OCI-LY7 (cell line): ENCODE data around the gene MGA. TPM values are rescaled to one million over a fixed set of nuclear protein-coding genes. Genes with fewer than 3 reads are reported as not detected.

Source experiments
- BruUV-seq: library from RNA; stranded (reverse); fragments of 400-500 nt; replicated peaks from 2 replicates; lab custom pipeline; 2021; lab: Mats Ljungman, UMichigan
- CTCF ChIA-PET: fragments of 300-600 bp; sonication (Branson Sonifier 250); formaldehyde crosslinking; loops from one replicate; lab custom pipeline; 2022; ENCODE audit warnings: antibody characterized with exemption; ENCODE audit not compliant: unreplicated experiment; lab: Charles Lee
- POLR2A ChIA-PET: fragments of 300-600 bp; sonication (Branson Sonifier 250); formaldehyde crosslinking; loops from one replicate; lab custom pipeline; 2022; ENCODE audit warnings: antibody characterized with exemption; lab: Charles Lee
- DNase-seq: peaks from one replicate; pipeline ENCODE4 v3.0.0-alpha.2; 2015; ENCODE audit warnings: low spot score
- H2AFZ ChIP-seq: fragments of 200-600 bp; sonication (generic), shearing (Covaris generic); 2 replicates; pipeline ENCODE4 v1.6.1; 2014; ENCODE audit warnings: mild to moderate bottlenecking, antibody characterized with exemption, low read length, moderate library complexity
- H3K27ac ChIP-seq: fragments of 200-600 bp; sonication (generic); 2 replicates; pipeline ENCODE4 v1.5.1; 2014; ENCODE audit warnings: mixed run types, low read depth, mild to moderate bottlenecking, moderate library complexity, low read length, inconsistent platforms; ENCODE audit not compliant: poor library complexity, severe bottlenecking
- H3K36me3 ChIP-seq: fragments of 200-600 bp; sonication (generic); 2 replicates; pipeline ENCODE4 v1.6.1; 2014; ENCODE audit warnings: mild to moderate bottlenecking, antibody characterized with exemption, low read length, moderate library complexity, mixed read lengths; ENCODE audit not compliant: insufficient read depth
- H3K4me1 ChIP-seq: fragments of 200-600 bp; sonication (generic); 2 replicates; pipeline ENCODE4 v1.5.1; 2014; ENCODE audit warnings: mild to moderate bottlenecking, low read length; ENCODE audit not compliant: insufficient read depth, poor library complexity, severe bottlenecking
- H3K4me2 ChIP-seq: fragments of 200-600 bp; sonication (generic); 2 replicates; pipeline ENCODE4 v1.6.1; 2014; ENCODE audit warnings: mild to moderate bottlenecking, low read length
- H3K4me3 ChIP-seq: fragments of 200-600 bp; sonication (generic); 2 replicates; pipeline ENCODE4 v1.5.1; 2014; ENCODE audit warnings: mild to moderate bottlenecking, low read depth, low read length; ENCODE audit not compliant: poor library complexity, severe bottlenecking
- H3K79me2 ChIP-seq: fragments of 200-600 bp; sonication (generic); 2 replicates; pipeline ENCODE4 v1.6.1; 2016; ENCODE audit warnings: low read depth, mild to moderate bottlenecking, low read length, moderate library complexity, mixed read lengths; ENCODE audit not compliant: insufficient read depth
- H3K9me2 ChIP-seq: fragments of 200-600 bp; sonication (generic); 2 replicates; pipeline ENCODE4 v1.6.1; 2016; ENCODE audit warnings: mild to moderate bottlenecking, low read length, mixed read lengths; ENCODE audit not compliant: insufficient read depth
- H3K9me3 ChIP-seq: fragments of 200-600 bp; sonication (generic); 2 replicates; pipeline ENCODE4 v1.6.1; 2014; ENCODE audit warnings: mild to moderate bottlenecking, mixed run types, low read length, mixed read lengths
- H4K20me1 ChIP-seq: fragments of 200-600 bp; sonication (generic); 2 replicates; pipeline ENCODE4 v1.6.1; 2014; ENCODE audit warnings: mild to moderate bottlenecking, antibody characterized with exemption, low read length, moderate library complexity, mixed read lengths; ENCODE audit not compliant: insufficient read depth
- EZH2phosphoT487 ChIP-seq: fragments of 200-600 bp; sonication (generic); IDR thresholded peaks from 2 replicates; pipeline ENCODE4 v1.6.1; 2018; ENCODE audit warnings: low read depth, borderline replicate concordance, mild to moderate bottlenecking, mixed run types, antibody characterized with exemption, low read length, moderate library complexity, mixed read lengths
- intact Hi-C: fragments of 100-400 bp; cut with micrococcal nuclease; formaldehyde crosslinking; loops from one replicate; pipeline ENCODE4 v1.10.0; 2022; ENCODE audit not compliant: unreplicated experiment
- total RNA-seq, 2 experiments: library from RNA; depleted of rRNA in 1 of 2; stranded (reverse); fragments of >200 nt in 1 of 2; shearing (Covaris generic) in 1 of 2; gene quantifications; 2 replicates each; pipeline ENCODE4 v1.2.3, GENCODE V29; 2014 to 2022
- TF ChIP-seq, protein P1 (sequence below): fragments of 200-600 bp; sonication (generic); conservative IDR thresholded peaks from 2 replicates; pipeline ENCODE4 v1.5.1; 2014; ENCODE audit warnings: mild to moderate bottlenecking, antibody characterized with exemption, low read length, moderate library complexity, mixed read lengths

The MGA gene
- total RNA-seq, 2 experiments from 2014 or later = 48.8 to 59.1 TPM

DNA sequence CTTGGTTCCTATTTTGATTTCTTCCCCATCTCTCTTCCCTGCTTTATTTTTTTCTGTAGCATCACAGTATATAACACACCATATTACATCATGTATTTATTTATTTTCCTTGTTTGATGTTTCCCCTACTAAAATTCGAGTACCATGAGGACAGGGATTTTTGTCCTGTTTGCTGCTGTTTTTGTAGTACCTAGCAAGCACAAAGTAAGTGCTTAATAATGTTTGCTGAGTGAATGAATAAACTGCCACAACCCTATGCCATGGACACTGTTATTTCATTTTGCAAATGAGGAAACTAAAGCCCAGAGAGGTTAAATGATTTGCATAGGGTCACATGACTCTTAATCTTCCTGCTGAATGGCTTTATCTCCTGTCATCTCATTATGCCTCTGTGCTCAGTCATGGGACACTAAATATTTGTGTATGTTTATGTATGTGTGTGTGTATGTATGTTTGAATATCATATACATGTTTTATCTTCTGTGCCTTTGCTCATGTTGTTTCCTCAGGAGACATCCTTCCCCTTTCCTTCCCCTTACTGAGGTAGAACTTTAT is 26.1 kb upstream of the MGA start:
- no TSS peak for BruUV-seq
- H3K9me3 ChIP-seq = no peaks in the 10 kb centered on the region
- H3K79me2 ChIP-seq = no peaks in the 10 kb centered on the region
- H2AFZ ChIP-seq = peak overlapping the region; percentile 96
- H3K4me2 ChIP-seq = peak overlapping the region; percentile 56
- peaks cover 16% of the 10 kb centered on the region for H3K4me1 ChIP-seq
- peak; percentile 34 for DNase-seq
- H3K36me3 ChIP-seq = no peaks in the 10 kb centered on the region
- no peak overlapping the region for H3K27ac ChIP-seq
- no peaks in the 10 kb centered on the region for H3K9me2 ChIP-seq
- TF ChIP-seq, protein P1, sequence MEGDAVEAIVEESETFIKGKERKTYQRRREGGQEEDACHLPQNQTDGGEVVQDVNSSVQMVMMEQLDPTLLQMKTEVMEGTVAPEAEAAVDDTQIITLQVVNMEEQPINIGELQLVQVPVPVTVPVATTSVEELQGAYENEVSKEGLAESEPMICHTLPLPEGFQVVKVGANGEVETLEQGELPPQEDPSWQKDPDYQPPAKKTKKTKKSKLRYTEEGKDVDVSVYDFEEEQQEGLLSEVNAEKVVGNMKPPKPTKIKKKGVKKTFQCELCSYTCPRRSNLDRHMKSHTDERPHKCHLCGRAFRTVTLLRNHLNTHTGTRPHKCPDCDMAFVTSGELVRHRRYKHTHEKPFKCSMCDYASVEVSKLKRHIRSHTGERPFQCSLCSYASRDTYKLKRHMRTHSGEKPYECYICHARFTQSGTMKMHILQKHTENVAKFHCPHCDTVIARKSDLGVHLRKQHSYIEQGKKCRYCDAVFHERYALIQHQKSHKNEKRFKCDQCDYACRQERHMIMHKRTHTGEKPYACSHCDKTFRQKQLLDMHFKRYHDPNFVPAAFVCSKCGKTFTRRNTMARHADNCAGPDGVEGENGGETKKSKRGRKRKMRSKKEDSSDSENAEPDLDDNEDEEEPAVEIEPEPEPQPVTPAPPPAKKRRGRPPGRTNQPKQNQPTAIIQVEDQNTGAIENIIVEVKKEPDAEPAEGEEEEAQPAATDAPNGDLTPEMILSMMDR = no peak
- TF ChIP-seq EZH2phosphoT487 = no peak
- CTCF ChIA-PET = interaction anchor here (0.7 kb wide), 1 partner anchor 140 kb away, joined by 3 read pairs; the partner anchor contains the start of gene MAPKBP1
- intact Hi-C loops = no loop called here
- POLR2A ChIA-PET = interaction anchor here (0.6 to 1.6 kb wide), 3 partner anchors 19 to 493 kb away, joined by 4 to 7 read pairs (median 5); partner anchors contain the start of gene MGA
- no peaks in the 10 kb centered on the region for H4K20me1 ChIP-seq
- peak overlapping the region; percentile 3 for H3K4me3 ChIP-seq

- DNase-seq = no peak
- ChIA-PET POLR2A (no interaction called here), CTCF (no interaction called here)
- Histone ChIP-seq H3K4me2 (no peak overlapping the region), H3K4me1 (peaks cover 16% of the 10 kb centered on the region), H3K36me3 (no peaks in the 10 kb centered on the region), H3K4me3 (no peak overlapping the region), H3K9me3 (no peaks in the 10 kb centered on the region), H2AFZ (no peak overlapping the region), H3K9me2 (no peaks in the 10 kb centered on the region), H4K20me1 (no peaks in the 10 kb centered on the region), H3K27ac (no peak overlapping the region), H3K79me2 (no peaks in the 10 kb centered on the region)
- intact Hi-C loops = no loop called here
- no TSS peak for BruUV-seq
- TF ChIP-seq, protein P1 = no peak
- no peak for TF ChIP-seq EZH2phosphoT487
Measured at GRCh38 chr15:41637086-41637485, 23.1 kb upstream of the MGA start.

GRCh38 chr15:41640985-41641384 is 19.2 kb upstream of the MGA start:
- H3K4me2 ChIP-seq = no peak overlapping the region
- H3K36me3 ChIP-seq = no peaks in the 10 kb centered on the region
- no peak for DNase-seq
- H4K20me1 ChIP-seq = no peaks in the 10 kb centered on the region
- BruUV-seq = no TSS peak
- no peaks in the 10 kb centered on the region for H3K9me3 ChIP-seq
- H3K9me2 ChIP-seq = no peaks in the 10 kb centered on the region
- POLR2A ChIA-PET = no interaction called here
- H3K4me3 ChIP-seq = no peak overlapping the region
- no peaks in the 10 kb centered on the region for H3K79me2 ChIP-seq
- CTCF ChIA-PET = no interaction called here
- no peak for TF ChIP-seq EZH2phosphoT487
- TF ChIP-seq, protein P1 = no peak
- no peak overlapping the region for H2AFZ ChIP-seq
- intact Hi-C loops = no loop called here
- H3K4me1 ChIP-seq = no peaks in the 10 kb centered on the region
- H3K27ac ChIP-seq = no peak overlapping the region
